GM18861 (cell line): ENCODE measurements around the gene METTL6.
"Not testable (repeated sequence)": the region's sequence is repeated elsewhere in the genome, so short reads cannot be mapped to it uniquely, and the experiment has no call there.

Experiments used
- ATAC-seq: cut with Tn5 transposase; IDR thresholded peaks from one replicate; pipeline ENCODE4 v1.9.1; 2021; ENCODE audit not compliant: unreplicated experiment

METTL6 gene

DNA sequence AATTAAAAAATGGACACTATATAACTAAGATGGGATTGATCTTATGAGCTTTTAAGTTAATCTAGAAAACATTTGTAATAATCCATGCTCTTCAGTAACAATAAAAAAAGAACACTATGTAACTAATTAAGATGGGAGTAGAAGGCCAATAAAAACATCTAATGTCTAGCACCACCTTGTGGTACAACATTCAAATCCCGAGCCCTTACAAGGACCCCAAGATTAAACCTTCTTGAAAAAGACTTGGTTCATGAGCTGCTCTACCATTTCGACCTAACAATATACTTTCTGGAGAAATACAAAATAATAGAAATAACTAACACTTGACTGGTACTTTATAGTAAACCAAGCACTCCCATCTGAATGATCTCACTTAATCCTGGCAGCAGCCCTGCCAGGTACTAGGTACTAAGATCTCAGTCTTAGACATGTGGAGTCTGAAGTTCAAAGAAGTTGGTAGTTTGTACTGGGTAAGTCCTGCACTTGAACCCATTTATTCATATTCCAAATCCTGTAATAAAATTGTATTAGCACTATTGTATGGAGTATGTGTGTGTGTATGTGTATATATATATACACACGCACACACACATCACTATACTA, 21.8 kb downstream of the METTL6 start:
- peak; percentile 51 for ATAC-seq

DNA sequence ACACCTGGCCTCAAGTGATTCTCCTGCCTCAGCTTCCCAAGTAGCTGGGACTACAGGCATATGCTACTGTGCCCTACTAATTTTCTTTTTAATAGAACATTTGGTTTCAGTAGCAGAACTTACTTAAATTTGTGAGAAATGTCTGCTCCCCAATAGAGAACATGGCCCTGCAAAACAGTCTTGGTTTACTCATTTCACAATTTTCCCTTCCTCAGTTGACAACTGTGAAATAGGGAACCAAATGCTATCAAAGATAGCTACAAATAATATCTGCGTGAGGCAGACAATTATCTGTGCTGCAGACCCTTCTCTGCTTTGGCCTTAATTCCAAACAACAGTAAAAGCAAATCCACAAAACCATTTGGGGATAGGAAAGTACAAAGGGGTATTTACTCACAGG, 22.6 kb downstream of the METTL6 start:
- ATAC-seq, result no peak

DNA sequence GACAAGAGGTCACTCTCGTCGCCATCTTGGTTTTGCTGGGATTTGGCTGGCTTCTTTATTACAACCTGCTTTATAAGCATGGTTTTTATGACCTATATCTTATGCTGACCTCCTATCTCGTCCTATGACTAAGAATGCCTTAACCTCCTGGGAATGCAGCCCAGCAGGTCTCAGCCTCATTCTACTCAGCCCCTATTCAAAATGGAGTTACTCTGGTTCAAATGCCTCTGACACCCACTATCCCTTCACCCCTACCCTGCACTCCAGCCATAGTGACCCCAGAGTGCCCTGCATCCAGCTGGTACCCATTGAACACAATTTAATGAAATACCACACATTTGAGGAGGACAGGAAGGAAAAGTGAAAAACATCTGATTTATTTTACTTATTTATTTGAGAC, 23.4 kb downstream of the METTL6 start:
- no peak for ATAC-seq

DNA sequence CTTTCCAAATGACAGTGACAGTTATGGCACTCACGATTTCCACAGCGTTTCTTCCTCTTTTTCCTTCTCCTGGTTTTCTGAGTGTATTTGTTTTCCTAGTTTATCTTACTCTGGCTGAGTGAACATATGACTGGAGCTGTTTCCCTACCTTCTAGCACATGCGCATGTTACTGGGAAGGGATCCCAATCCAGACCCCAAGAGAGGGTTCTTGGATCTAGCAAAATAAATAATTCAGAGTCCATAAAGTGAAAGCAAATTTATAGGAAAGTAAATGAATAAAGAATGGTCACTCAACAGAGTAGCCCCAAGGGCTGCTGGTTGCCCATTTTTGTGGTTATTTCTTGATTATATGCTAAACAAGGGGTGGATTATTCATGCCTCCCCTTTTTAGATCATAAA, 23.8 kb downstream of the METTL6 start:
- ATAC-seq, result no peak

DNA sequence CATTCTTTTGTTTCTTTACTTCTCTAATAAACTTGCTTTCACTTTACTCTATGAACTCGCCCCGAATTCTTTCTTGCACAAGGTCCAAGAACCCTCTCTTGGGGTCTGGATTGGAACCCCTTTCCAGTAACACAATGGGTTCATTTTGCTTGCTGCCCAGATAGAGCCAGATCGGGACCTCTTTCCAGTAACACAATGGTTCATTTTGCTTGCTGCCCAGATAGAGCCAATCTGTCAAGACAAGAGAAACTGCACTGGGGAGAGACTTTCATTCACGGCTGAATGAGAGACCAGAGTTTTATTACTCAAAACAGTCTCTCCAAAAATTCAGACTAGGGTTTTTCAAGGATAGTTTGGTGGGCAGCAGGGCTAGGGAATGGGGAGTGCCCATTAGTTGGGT, 25.4 kb downstream of the METTL6 start:
- no peak for ATAC-seq

DNA sequence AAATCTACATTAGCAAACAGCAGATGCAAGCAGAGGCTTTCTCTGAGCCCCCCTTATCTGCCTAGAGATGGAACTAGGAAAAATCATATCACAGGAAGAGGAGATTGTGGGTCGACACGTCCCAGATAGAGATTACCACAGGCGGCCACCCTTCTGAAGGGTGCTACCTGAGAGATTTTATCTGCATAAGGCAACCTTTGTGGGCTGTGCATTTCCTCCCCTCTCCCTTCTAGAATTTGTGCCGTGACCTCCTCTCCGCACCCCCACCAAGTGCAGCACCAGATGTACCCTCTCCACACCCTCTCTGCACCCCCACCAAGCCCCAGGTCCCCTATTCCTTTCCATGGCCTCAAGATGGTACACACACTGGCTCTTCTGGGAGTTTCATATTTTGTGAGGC, 27.4 kb downstream of the METTL6 start:
- no peak for ATAC-seq

DNA sequence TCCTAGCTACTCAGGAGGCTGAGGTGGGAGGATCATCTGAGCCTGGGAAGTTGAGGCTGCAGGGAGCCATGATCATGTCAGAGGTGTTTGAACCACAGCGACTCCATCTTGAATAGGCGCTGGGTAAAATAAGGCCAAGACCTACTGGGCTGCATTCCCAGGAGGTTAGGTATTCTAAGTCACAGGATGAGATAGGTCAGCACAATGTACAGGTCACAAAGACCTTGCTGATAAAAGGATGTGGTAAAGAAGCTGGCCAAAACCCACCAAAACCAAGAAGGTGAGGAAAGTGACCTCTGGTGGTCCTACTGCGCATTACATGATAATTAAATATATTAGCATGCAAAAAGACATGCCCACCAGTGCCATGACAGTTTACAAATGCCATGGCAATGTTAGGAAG, 28.6 kb downstream of the METTL6 start:
- not testable (repeated sequence) for ATAC-seq

DNA sequence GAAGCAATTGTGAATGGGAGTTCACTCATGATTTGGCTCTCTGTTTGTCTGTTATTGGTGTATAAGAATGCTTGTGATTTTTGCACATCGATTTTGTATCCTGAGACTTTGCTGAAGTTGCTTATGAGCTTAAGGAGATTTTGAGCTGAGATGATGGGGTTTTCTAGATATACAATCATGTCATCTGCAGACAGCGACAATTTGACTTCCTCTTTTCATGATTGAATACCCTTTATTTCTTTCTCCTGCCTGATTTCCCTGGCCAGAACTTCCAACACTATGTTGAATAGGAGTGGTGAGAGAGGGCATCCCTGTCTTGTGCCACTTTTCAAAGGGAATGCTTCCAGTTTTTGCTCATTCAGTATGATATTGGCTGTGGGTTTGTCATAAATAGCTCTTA, 34.1 kb downstream of the METTL6 start:
- not testable (repeated sequence) for ATAC-seq

DNA sequence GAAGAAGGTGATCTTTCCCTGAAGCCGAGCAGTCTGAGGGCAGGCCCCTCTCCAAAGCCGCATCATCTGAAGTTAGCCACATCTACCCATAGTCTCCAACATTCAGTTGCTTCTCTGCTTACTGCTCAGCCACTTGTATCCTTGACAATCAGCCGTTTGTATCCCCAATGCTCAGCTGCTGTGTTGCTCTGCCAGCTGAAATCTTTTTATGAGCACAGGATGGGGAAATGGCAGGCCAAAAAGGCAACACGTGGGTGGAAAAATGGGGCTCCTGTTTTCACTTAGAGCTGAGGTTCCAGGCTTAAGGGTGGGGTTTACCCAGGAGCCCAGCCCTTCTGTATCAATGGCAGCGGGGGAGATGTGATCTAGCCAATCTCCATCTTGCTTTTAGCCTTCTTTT, 36.3 kb downstream of the METTL6 start:
- no peak for ATAC-seq

DNA sequence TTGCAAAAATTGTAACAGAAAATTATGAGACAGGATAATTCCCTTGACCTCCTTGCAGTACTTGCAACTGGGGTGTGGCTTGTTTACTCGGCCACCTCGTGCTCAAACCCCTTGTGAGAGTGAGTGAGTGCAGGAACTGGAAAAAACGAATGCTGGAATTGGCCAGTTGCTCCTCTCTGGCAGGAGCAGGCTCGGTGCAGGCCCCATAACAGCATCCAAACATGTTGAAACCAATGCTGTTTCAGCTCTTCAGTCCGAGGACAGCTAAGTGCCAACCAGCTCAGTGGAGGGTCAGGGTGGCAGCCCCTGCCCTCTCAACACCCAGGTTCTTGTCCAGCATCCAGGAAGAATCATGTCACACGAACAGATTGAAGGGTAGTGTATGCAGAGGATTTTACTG, 36.9 kb downstream of the METTL6 start:
- no peak for ATAC-seq

DNA sequence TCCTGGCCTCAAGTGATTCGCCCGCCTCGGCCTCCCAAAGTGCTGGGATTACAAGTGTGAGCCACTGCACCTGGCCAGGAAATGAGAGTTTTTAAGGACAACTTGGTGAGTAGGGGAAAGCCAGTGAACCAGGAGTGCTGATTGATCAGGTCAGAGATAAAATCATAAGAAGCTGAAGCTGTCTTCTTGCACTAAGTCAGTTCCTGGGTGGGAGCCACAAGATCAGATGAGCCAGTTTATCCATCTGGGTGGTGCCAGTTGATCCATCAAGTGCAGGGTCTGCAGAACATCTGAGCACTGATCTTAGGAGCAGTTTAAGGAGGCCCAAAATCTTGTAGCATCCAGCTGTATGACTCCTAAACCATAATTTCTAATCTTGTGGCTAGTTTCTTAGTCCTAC, 39.0 kb downstream of the METTL6 start:
- not testable (repeated sequence) for ATAC-seq

DNA sequence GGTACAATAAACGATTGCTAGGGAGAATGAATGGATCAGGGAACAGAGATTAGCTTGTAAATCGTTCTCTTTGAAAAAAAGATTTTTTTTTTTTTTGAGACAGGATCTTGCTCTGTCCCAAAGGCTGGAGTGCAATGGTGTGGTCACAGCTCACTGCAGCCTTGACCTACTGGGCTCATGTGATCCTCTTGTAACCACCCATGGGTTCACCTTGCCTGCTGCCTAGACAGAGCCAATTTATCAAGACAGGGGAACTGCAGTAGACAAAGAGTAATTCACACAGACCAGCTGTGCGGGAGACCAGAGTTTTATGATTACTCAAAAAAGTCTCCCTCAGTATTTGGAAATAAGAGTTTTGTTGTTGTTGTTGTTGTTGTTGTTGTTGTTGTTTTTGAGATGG, 39.6 kb downstream of the METTL6 start:
- ATAC-seq, result no peak

DNA sequence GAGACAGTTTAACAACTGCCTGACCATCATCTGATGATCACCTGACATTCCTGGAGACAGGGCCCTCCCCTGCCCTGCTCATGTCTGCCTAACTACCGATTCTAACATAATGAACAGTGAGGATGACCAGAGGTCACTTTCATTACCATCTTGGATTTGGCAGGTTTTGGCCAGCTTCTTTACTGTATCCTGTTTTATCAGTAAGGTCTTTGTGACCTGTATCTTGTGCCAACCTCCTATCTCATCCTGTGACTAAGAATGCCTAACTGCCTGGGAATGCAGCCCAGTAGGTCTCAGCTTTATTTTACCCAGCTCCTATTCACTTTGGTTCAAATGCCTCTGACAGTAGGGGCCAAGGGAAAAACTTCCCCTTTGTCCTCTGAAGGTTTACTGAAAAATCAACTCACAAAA, 40.2 kb downstream of the METTL6 start:
- ATAC-seq, result no peak

DNA sequence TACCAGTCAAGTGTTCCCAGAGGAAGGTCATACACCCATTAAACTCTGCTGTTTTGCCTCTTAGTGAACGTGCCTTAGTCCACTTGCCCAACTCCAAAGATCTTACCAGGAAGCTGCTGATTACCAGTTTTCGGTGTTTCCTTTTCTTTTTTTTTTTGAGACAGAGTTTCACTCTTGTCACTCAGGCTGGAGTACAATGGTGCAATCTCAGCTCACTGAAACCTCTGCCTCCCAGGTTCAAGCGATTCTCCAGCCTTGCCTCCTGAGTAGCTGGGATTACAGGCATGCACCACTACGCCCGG, 40.7 kb downstream of the METTL6 start:
- not testable (repeated sequence) for ATAC-seq

DNA sequence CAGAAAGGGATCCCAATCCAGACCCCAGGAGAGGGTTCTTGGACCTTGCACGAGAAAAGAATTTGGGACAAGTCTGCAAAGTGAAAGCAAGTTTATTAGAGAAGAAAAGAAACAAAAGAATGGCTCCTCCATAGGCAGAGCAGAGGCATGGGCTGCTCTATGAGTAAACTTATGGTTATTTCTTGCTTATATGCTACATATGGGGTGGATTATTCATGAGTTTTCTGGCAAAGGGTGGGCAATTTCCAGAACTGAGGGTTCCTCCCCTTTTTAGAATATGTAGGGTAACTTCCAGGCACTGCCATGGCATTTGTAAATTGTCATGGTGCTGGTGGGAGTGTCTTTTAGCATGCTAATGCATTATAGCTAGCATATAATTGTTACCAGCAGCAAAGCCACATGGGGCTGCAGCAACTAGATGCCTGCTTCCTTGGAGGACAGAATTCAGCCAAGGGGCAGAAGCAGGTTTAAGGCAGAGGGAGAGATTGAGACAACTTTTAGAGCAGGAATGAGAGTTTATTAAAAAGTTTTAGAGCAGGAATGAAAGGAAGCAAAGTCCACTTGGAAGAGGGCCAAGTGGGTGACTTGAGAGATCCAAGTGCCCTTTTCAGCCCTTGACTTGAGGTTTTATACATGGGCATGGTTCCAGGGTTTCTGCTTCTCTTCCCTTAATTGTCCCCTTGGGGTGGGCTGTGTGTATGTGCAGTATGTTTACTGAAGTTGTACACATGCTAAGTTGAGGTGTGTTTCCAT, 41.3 kb downstream of the METTL6 start:
- ATAC-seq, result no peak

DNA sequence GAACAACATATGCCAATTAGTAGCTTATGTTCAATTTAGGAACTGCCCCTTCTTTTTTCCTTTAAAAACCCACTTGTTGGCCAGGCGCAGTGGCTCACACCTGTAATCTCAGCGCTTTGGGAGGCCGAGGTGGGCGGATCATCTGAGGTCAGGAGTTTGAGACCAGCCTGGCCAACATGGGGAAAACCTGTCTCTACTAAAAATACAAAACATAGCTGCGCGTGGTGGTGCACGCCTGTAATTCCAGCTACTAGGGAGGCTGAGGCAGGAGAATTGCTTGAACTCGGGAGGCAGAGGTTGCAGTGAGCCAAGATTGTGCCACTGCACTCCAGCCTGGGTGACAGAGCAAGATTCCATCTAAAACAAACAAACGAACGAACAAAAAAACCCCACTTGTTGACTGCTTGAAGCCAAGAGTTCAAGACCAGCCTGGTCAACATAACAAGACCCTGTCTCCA, 42.1 kb downstream of the METTL6 start:
- not testable (repeated sequence) for ATAC-seq

DNA sequence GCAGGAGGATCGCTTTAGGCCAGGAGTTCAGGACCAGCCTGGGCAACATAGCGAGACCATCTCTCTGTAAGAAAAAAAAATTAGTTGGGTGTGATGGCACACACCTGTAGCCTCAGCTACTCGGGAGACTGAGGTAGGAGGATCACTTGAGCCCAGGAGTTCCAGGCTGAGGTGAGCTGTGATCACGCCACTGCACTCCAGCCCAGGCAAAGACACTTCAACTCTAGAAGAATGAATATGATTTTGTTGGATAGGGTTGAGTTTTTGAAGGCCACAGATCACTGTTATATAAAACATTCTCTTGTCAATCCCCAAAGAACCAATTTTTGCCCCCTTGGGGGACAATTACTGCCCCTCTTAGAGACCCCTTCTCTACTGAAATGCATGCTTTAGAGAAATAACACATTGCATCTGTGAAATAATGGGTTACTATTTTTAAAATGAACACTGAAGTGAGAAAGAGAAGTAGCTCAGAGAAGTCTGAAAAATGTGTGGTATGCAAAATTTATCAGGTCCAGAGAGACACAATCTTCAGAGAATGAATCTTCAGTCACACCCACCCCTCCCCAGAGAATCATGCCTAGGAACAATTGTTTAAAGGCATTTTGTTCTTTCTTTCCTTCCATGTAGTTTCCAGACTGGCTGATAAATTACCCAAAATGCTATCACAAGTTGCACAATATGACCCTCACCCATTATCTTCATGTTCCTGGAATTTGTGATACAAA, 42.7 kb downstream of the METTL6 start:
- ATAC-seq, result peak; percentile 82

DNA sequence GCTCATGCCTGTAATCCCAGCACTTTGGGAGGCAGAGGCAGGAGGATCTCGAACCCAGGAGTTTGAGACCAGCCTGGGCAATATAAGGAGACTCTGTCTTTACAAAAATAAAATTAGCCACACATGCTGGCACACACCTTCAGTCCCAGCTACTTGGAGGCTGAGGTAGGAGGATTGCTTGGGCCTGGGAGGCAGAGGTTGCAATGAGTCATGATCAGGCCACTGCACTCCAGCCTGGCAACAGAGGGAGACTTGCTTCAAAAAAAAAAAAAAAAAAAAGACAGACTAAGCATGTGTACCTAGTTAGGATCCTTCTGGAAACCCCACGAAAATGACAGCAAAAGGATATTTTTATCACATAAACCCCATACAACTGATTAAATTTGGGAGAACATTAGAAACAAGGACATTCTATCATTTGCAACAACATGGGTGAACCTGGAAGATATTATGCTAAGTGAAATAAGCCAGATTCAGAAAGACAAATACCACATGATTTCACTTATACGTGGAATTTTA, 44.9 kb downstream of the METTL6 start:
- no peak for ATAC-seq

DNA sequence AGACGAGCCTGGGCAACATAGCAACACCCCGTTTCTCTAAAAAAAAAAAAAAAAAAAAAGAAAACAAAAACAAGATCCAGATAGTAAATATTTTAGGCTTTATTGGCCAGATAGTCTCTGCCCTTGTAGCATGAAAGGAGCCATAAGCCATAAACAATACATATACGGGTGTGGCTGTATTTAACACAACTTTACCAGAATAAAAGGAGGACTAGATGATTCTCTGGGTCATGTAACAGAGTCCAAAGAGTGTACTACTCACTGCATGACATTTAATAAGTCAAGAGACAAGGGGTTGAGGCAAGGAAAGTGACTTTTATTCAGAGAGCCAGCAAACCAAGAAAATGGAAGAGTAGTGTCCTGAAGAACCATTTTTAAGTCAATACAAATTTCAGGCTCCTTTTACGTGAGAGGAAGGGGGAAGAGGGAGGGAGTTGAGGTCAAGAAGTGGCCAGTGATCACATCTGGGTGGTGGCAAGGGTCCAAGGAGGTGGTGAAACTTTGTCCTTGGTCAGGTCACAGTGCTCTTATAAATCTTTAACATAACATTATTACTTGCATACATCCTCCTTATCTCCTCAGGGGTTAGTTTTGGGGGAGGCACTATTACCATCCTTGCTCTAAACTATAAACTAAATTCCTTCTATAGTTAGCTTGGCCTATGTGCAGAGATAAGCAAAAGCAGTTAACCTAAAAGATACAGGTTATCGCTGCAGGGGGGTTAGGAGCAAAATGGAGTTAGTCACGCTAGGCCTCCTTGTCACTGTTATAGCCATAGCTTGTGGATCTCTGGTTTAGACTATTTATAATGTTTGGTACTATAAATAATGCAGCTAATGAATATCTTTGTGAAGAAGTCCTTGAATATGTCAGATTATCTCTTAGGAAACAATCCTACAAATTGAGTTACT, 46.1 kb downstream of the METTL6 start:
- ATAC-seq, result no peak

DNA sequence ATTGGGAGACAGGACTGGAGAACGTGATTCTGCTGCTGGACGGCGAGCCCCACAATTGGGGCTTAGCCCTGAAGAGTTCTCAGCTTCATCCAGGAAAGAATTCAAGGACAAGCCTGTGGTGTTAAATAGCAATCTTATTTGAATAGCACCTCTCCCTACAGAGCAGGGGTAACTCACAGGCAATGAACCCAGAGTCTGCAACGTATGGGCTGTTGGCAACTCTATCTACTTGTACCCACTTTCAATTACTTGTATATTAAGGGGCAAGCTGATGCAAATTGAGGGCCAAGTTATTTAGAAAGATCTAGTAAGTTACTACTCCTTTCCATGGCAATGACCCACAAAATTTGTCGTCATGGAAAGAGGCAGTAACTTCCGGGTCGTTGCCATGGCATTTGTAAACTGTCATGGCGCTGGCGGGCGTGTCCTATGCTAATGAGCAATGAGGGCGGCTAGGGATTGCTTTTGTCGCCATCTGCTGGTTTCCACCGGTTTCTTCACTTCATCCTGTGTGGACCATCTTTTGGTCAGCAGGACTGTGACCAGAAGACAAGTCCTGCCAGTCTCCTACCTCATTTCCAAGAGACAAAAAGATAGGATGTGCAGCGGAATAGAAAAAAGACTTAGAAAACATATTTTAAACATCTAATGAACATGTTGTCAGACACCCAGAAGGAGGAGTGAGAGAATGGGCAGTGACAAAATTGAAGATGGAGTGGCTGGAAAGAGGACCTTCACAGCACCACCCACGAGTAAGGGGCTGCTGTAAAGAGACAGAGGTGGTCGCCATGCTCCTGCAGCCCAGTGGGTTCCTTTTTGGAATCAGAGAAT, 49.2 kb downstream of the METTL6 start:
- peak; percentile 88 for ATAC-seq
